HEK293 (cell line): ENCODE data around the gene SF3B2.

Experiments used
- CTCF ChIP-seq: fragments of 450-650 bp; formaldehyde crosslinking; IDR thresholded peaks from 2 replicates; pipeline ENCODE4 v1.5.1; 2016; ENCODE audit warnings: missing biosample characterization, missing genetic modification characterization
- MEIS1 ChIP-seq: sonication (generic); formaldehyde crosslinking; IDR thresholded peaks from 2 replicates; pipeline ENCODE4 v1.8.1; 2022; ENCODE audit warnings: missing genetic modification reagents, mild to moderate bottlenecking, borderline replicate concordance
- SETDB1 ChIP-seq: IDR thresholded peaks from one replicate; pipeline ENCODE4 v1.6.1; 2017; ENCODE audit warnings: mild to moderate bottlenecking, low read length, moderate library complexity, mixed read lengths; ENCODE audit not compliant: insufficient read length
- ZBTB17 ChIP-seq: fragments of 450-650 bp; formaldehyde crosslinking; IDR thresholded peaks from 2 replicates; pipeline ENCODE4 v1.5.1; 2016; ENCODE audit warnings: missing biosample characterization, missing genetic modification characterization
- ZNF121 ChIP-seq: fragments of 450-650 bp; formaldehyde crosslinking; IDR thresholded peaks from 2 replicates; pipeline ENCODE4 v1.5.1; 2016; ENCODE audit warnings: missing biosample characterization, missing genetic modification characterization
- ZNF449 ChIP-seq: fragments of 450-650 bp; formaldehyde crosslinking; IDR thresholded peaks from 2 replicates; pipeline ENCODE4 v1.5.1; 2017; ENCODE audit warnings: missing biosample characterization, mild to moderate bottlenecking, missing genetic modification characterization, moderate library complexity
- ZNF624 ChIP-seq: fragments of 450-650 bp; formaldehyde crosslinking; IDR thresholded peaks from 2 replicates; pipeline ENCODE4 v1.5.1; 2017; ENCODE audit warnings: missing biosample characterization, missing genetic modification characterization
- ZNF785 ChIP-seq: fragments of 450-650 bp; formaldehyde crosslinking; IDR thresholded peaks from 2 replicates; pipeline ENCODE4 v1.5.1; 2016; ENCODE audit warnings: missing biosample characterization, missing genetic modification characterization
- TF ChIP-seq, protein P1 (sequence below): fragments of 450-650 bp; IDR thresholded peaks from 2 replicates; pipeline ENCODE4 v1.5.1; 2018; ENCODE audit warnings: missing biosample characterization, mild to moderate bottlenecking, missing genetic modification characterization

GRCh38 chr11:66047541-66048365 lies 4.4 kb upstream of the SF3B2 start:
- TF ChIP-seq SETDB1 (no peak), ZNF449 (tag by site-specific recombination) (no peak), CTCF (tag by site-specific recombination) (no peak), ZNF785 (tag by site-specific recombination) (no peak), MEIS1 (no peak), ZNF624 (tag by site-specific recombination) (no peak), ZNF121 (tag by site-specific recombination) (no peak), ZBTB17 (tag by site-specific recombination) (no peak)
- TF ChIP-seq, protein P1, sequence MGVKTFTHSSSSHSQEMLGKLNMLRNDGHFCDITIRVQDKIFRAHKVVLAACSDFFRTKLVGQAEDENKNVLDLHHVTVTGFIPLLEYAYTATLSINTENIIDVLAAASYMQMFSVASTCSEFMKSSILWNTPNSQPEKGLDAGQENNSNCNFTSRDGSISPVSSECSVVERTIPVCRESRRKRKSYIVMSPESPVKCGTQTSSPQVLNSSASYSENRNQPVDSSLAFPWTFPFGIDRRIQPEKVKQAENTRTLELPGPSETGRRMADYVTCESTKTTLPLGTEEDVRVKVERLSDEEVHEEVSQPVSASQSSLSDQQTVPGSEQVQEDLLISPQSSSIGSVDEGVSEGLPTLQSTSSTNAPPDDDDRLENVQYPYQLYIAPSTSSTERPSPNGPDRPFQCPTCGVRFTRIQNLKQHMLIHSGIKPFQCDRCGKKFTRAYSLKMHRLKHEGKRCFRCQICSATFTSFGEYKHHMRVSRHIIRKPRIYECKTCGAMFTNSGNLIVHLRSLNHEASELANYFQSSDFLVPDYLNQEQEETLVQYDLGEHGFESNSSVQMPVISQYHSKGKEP (tag by site-specific recombination) = no peak
